ENCODE results near the gene AHRR.

- no peak for TF ChIP-seq CTCF (IDR thresholded peaks at IDR 0.05)
- TF ChIP-seq POLR2A (IDR thresholded peaks at IDR 0.05) = no peak
- no peak for TF ChIP-seq POLR2AphosphoS5 (IDR thresholded peaks at IDR 0.05)
These were observed 163.0 kb downstream of the AHRR start for GRCh38 chr5:484556-484955.
